H1 (cell line): Measurements from ENCODE around the gene FAM237A. TPM values are rescaled to one million over a fixed set of nuclear protein-coding genes. Genes with fewer than 3 reads are reported as not detected.

Experiments
- CTCF ChIA-PET: fragments of 300-600 bp; sonication (Branson Sonifier 250); formaldehyde crosslinking; loops from one replicate; lab custom pipeline; 2021; ENCODE audit not compliant: partially characterized antibody; lab: Charles Lee
- POLR2A ChIA-PET: fragments of 300-600 bp; sonication (Branson Sonifier 250); formaldehyde crosslinking; loops from one replicate; lab custom pipeline; 2021; ENCODE audit warnings: inconsistent platforms; ENCODE audit not compliant: partially characterized antibody; lab: Charles Lee
- DNase-seq, 2 experiments: peaks; one replicate each; pipeline versions ENCODE4 v3.0.0 to v3.0.0-alpha.2; 2010 to 2022; ENCODE audit warnings: low spot score in 2 of 2, low read depth in 1 of 2, mixed read lengths in 1 of 2
- FAIRE-seq: peaks from 2 replicates; lab custom pipeline; 2011; peaks lifted over from hg19 to GRCh38; lab: Jason Lieb, UNC
- H2AFZ ChIP-seq: 2 replicates; pipeline ENCODE4 v1.8.1; 2012; ENCODE audit warnings: low read length, inconsistent platforms
- H2AK5ac ChIP-seq: 2 replicates; pipeline ENCODE4 v1.6.1; 2013; ENCODE audit warnings: low read depth, low read length
- H2BK120ac ChIP-seq: replicated peaks from 2 replicates; pipeline ENCODE3; 2013; ENCODE audit warnings: low read depth, low read length, inconsistent platforms
- H2BK12ac ChIP-seq: 2 replicates; pipeline ENCODE4 v1.6.1; 2013; ENCODE audit warnings: low read depth, low read length
- H2BK15ac ChIP-seq: 2 replicates; pipeline ENCODE4 v1.6.1; 2013; ENCODE audit warnings: low read length
- H2BK20ac ChIP-seq: 2 replicates; pipeline ENCODE4 v1.6.1; 2013; ENCODE audit warnings: low read length
- H2BK5ac ChIP-seq: 2 replicates; pipeline ENCODE4 v1.6.1; 2013; ENCODE audit warnings: low read depth, low read length
- H3K14ac ChIP-seq: 2 replicates; pipeline ENCODE4 v1.6.1; 2013; ENCODE audit warnings: inconsistent platforms; ENCODE audit not compliant: insufficient read length
- H3K18ac ChIP-seq: 2 replicates; pipeline ENCODE4 v1.6.1; 2013; ENCODE audit warnings: low read length; ENCODE audit errors: extremely low read depth
- H3K23ac ChIP-seq: 2 replicates; pipeline ENCODE4 v1.6.1; 2013; ENCODE audit warnings: inconsistent platforms; ENCODE audit not compliant: insufficient read length
- H3K23me2 ChIP-seq: 2 replicates; pipeline ENCODE4 v1.6.1; 2013; ENCODE audit warnings: low read depth, low read length
- H3K27ac ChIP-seq: 2 replicates; pipeline ENCODE4 v1.6.1; 2011; ENCODE audit warnings: low read depth, low read length, inconsistent platforms
- H3K27me3 ChIP-seq, 4 experiments: replicated peaks in 1 of 4; 1 replicate in 1 of 4; 2 replicates in 3 of 4; pipeline versions ENCODE4 v1.6.1 to v1.8.1; 2011 to 2013; ENCODE audit warnings: low read length in 3 of 4, mild to moderate bottlenecking in 3 of 4, inconsistent platforms in 2 of 4, mixed read lengths in 2 of 4, moderate library complexity in 1 of 4; ENCODE audit not compliant: control insufficient read depth in 3 of 4, insufficient read depth in 3 of 4; ENCODE audit errors: extremely low read depth in 1 of 4
- H3K36me3 ChIP-seq, 4 experiments: 2 replicates each; pipeline versions ENCODE4 v1.6.1 to v1.8.1; 2011 to 2013; ENCODE audit warnings: mild to moderate bottlenecking in 4 of 4, low read length in 3 of 4, moderate library complexity in 2 of 4, control low read depth in 1 of 4, inconsistent platforms in 1 of 4; ENCODE audit not compliant: insufficient read depth in 4 of 4, control insufficient read depth in 2 of 4
- H3K4ac ChIP-seq: replicated peaks from 2 replicates; pipeline ENCODE3; 2013; ENCODE audit warnings: low read length, low read depth, mixed read lengths, inconsistent platforms; ENCODE audit not compliant: insufficient read length
- H3K4me1 ChIP-seq, 4 experiments: replicated peaks in 1 of 4; 1 replicate in 1 of 4; 2 replicates in 3 of 4; pipeline versions ENCODE4 v1.6.1 to v1.8.1; 2011 to 2013; ENCODE audit warnings: low read length in 3 of 4, inconsistent platforms in 2 of 4, mixed read lengths in 1 of 4; ENCODE audit not compliant: insufficient read depth in 4 of 4, control insufficient read depth in 3 of 4
- H3K4me2 ChIP-seq, 2 experiments: 2 replicates each; pipeline versions ENCODE4 v1.6.1 to v1.8.1; 2011 to 2013; ENCODE audit warnings: low read depth in 2 of 2, low read length in 2 of 2, control low read depth in 1 of 2, inconsistent platforms in 1 of 2, mild to moderate bottlenecking in 1 of 2; ENCODE audit not compliant: insufficient read depth in 1 of 2
- H3K4me3 ChIP-seq, 4 experiments: fragments of 200-600, 300-600 bp in 1 of 4; sonication (generic), shearing (Covaris generic), sonication (Bioruptor Twin) in 1 of 4; 2 replicates each; pipeline versions ENCODE4 v1.5.1 to v1.8.1; 2011 to 2016; ENCODE audit warnings: low read length in 4 of 4, low read depth in 3 of 4, control low read depth in 2 of 4, inconsistent platforms in 2 of 4, mild to moderate bottlenecking in 2 of 4, mixed read lengths in 1 of 4, moderate library complexity in 1 of 4; ENCODE audit not compliant: insufficient read depth in 2 of 4; ENCODE audit errors: extremely low read depth in 1 of 4
- H3K56ac ChIP-seq: replicated peaks from 2 replicates; pipeline ENCODE3; 2013; ENCODE audit warnings: low read depth, mild to moderate bottlenecking, mixed read lengths, low read length, inconsistent platforms; ENCODE audit not compliant: insufficient read length
- H3K79me1 ChIP-seq: 2 replicates; pipeline ENCODE4 v1.6.1; 2013; ENCODE audit warnings: low read depth, low read length, control low read depth
- H3K79me2 ChIP-seq, 2 experiments: 2 replicates each; pipeline versions ENCODE4 v1.6.1 to v1.8.1; 2012 to 2013; ENCODE audit warnings: low read length in 2 of 2, mild to moderate bottlenecking in 2 of 2, inconsistent platforms in 1 of 2; ENCODE audit not compliant: insufficient read depth in 2 of 2, control insufficient read depth in 1 of 2
- H3K9ac ChIP-seq, 4 experiments: replicated peaks in 1 of 4; 1 replicate in 1 of 4; 2 replicates in 3 of 4; pipeline versions ENCODE4 v1.6.1 to v1.8.1; 2011 to 2013; ENCODE audit warnings: low read depth in 3 of 4, low read length in 3 of 4, control low read depth in 2 of 4, mild to moderate bottlenecking in 2 of 4, moderate library complexity in 2 of 4, inconsistent platforms in 1 of 4; ENCODE audit errors: extremely low read depth in 1 of 4
- H3K9me3 ChIP-seq, 2 experiments: 2 replicates each; pipeline versions ENCODE4 v1.6.1 to v1.8.1; 2012 to 2013; ENCODE audit warnings: mild to moderate bottlenecking in 2 of 2, moderate library complexity in 2 of 2, control low read depth in 1 of 2, inconsistent platforms in 1 of 2, low read depth in 1 of 2, low read length in 1 of 2, mixed read lengths in 1 of 2; ENCODE audit not compliant: insufficient read depth in 2 of 2
- H4K20me1 ChIP-seq, 2 experiments: replicated peaks in 1 of 2; 2 replicates each; pipeline versions ENCODE3 to v1.8.1; 2011 to 2013; ENCODE audit warnings: inconsistent platforms in 2 of 2, low read length in 2 of 2, mild to moderate bottlenecking in 1 of 2; ENCODE audit not compliant: insufficient read depth in 2 of 2, control insufficient read depth in 1 of 2
- H4K5ac ChIP-seq: 2 replicates; pipeline ENCODE4 v1.6.1; 2013; ENCODE audit warnings: low read length, low read depth, mixed read lengths, inconsistent platforms; ENCODE audit not compliant: insufficient read length
- H4K8ac ChIP-seq: 2 replicates; pipeline ENCODE4 v1.8.0; 2013; ENCODE audit warnings: mild to moderate bottlenecking, moderate library complexity, low read length, inconsistent platforms; ENCODE audit not compliant: insufficient read depth; ENCODE audit errors: extremely low read depth
- H4K91ac ChIP-seq: replicated peaks from 2 replicates; pipeline ENCODE3; 2013; ENCODE audit warnings: low read length, mixed read lengths, inconsistent platforms; ENCODE audit not compliant: insufficient read length
- NRF1 ChIP-seq: IDR thresholded peaks from 2 replicates; pipeline ENCODE4 v1.6.1; 2011; ENCODE audit warnings: mild to moderate bottlenecking, low read depth, low read length, improper control_type of control experiment
- SUZ12 ChIP-seq: fragments of 200-600 bp; sonication (generic); IDR thresholded peaks from 2 replicates; pipeline ENCODE4 v1.6.1; 2012; ENCODE audit warnings: mild to moderate bottlenecking, inconsistent platforms, low read length, moderate library complexity, mixed read lengths
- WGBS, 2 experiments: shearing (Covaris generic) in 1 of 2; methylation state at CpG; one replicate each; pipeline versions ENCODE4 v1.1.6 to v1.1.7; 2013 to 2015; ENCODE audit warnings: low lambda C conversion rate in 2 of 2, mixed read lengths in 2 of 2, inconsistent platforms in 1 of 2, low coverage in 1 of 2, missing lambda C conversion rate in 1 of 2; ENCODE audit not compliant: insufficient replicate concordance in 2 of 2, insufficient coverage in 1 of 2, insufficient read length in 1 of 2; ENCODE audit errors: extremely low coverage in 1 of 2, missing lambda C conversion rate in 1 of 2; 5-methylcytosine and 5-hydroxymethylcytosine counted together
- polyA plus RNA-seq, 7 experiments: library from polyadenylated mRNA; depleted of rRNA in 3 of 7; stranded (reverse) in 5 of 7; unstranded in 2 of 7; fragments of >200 nt in 5 of 7; fragments of 200-250 nt in 2 of 7; gene quantifications; 1 replicate in 5 of 7; 2 replicates in 1 of 7; 4 replicates in 1 of 7; pipeline versions ENCODE4 v1.2.1 to v1.2.3, GENCODE V29; 2011 to 2013; ENCODE audit warnings: missing spikeins in 2 of 7, mixed read lengths in 2 of 7
- total RNA-seq: library from RNA; stranded (reverse); fragmentation: NEBNext Ultra II Directional; extraction: Animal tissue kit (Norgen Biotek cat#: 25700); gene quantifications from 2 replicates; pipeline ENCODE4 v1.2.1, GENCODE V29; 2021
- TF ChIP-seq, protein P1 (sequence below): IDR thresholded peaks from 2 replicates; pipeline ENCODE4 v1.6.1; 2012; ENCODE audit warnings: inconsistent platforms
- TF ChIP-seq, protein P2 (sequence below), 3 experiments: IDR thresholded peaks; 1 replicate in 2 of 3; 2 replicates in 1 of 3; pipeline versions ENCODE4 v1.5.1 to v1.6.1; 2011; ENCODE audit warnings: low read length in 3 of 3, mild to moderate bottlenecking in 3 of 3, inconsistent platforms in 2 of 3, low read depth in 1 of 3, moderate library complexity in 1 of 3; ENCODE audit not compliant: insufficient read depth in 1 of 3; ENCODE audit errors: control extremely low read depth in 1 of 3

The FAM237A gene
- total and polyA plus RNA-seq, 2 of the 8 experiments (the other 6 are each of a cell fraction or from before 2014, with no cell fraction given), result not detected

- H2BK5ac ChIP-seq, result no peak overlapping the region
- no peak overlapping the region for H3K14ac ChIP-seq
- H3K9me3 ChIP-seq, result no peaks in the 10 kb centered on the region
- no peaks in the 10 kb centered on the region for H3K79me1 ChIP-seq
- H2BK120ac ChIP-seq, result no peak overlapping the region
- no peaks in the 10 kb centered on the region for H3K4me1 ChIP-seq
- DNase-seq, result no peak
- no peak overlapping the region for H3K23ac ChIP-seq
- no peak overlapping the region for H2AFZ ChIP-seq
- H4K5ac ChIP-seq, result no peak overlapping the region
- WGBS, 2 experiments, result 80% methylated on average over 7 of the region's 7 CpGs; no CpG with 5 or more reads in 1 of the 2 experiments
- FAIRE-seq, result no peak
- ChIA-PET CTCF (interaction anchor here (0.5 to 3.0 kb wide), 6 partner anchors 9 to 918 kb away, joined by 3 to 13 read pairs (median 4); no protein-coding TSS in a partner anchor), POLR2A (no interaction called here)
- no peak overlapping the region for H3K18ac ChIP-seq
- H2BK15ac ChIP-seq, result no peak overlapping the region
- H2AK5ac ChIP-seq, result no peak overlapping the region
- no peaks in the 10 kb centered on the region for H3K79me2 ChIP-seq
- H3K27me3 ChIP-seq, result no peaks in the 10 kb centered on the region
- H4K8ac ChIP-seq, result no peak overlapping the region
- H3K4me2 ChIP-seq, result no peak overlapping the region
- no peak overlapping the region for H2BK20ac ChIP-seq
- TF ChIP-seq, protein P1, sequence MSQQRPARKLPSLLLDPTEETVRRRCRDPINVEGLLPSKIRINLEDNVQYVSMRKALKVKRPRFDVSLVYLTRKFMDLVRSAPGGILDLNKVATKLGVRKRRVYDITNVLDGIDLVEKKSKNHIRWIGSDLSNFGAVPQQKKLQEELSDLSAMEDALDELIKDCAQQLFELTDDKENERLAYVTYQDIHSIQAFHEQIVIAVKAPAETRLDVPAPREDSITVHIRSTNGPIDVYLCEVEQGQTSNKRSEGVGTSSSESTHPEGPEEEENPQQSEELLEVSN, result no peak
- TF ChIP-seq NRF1, result no peak
- TF ChIP-seq SUZ12, result no peak
- TF ChIP-seq, protein P2, sequence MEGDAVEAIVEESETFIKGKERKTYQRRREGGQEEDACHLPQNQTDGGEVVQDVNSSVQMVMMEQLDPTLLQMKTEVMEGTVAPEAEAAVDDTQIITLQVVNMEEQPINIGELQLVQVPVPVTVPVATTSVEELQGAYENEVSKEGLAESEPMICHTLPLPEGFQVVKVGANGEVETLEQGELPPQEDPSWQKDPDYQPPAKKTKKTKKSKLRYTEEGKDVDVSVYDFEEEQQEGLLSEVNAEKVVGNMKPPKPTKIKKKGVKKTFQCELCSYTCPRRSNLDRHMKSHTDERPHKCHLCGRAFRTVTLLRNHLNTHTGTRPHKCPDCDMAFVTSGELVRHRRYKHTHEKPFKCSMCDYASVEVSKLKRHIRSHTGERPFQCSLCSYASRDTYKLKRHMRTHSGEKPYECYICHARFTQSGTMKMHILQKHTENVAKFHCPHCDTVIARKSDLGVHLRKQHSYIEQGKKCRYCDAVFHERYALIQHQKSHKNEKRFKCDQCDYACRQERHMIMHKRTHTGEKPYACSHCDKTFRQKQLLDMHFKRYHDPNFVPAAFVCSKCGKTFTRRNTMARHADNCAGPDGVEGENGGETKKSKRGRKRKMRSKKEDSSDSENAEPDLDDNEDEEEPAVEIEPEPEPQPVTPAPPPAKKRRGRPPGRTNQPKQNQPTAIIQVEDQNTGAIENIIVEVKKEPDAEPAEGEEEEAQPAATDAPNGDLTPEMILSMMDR (IDR thresholded peaks at IDR 0.05; ENCODE audit: control extremely low read depth in 1 of 3, insufficient read depth in 1 of 3, low read depth in 1 of 3, low read length in 3 of 3), result peak in 1 of 3 experiments; percentile 9; a peak in 1 of 4 replicates
- no peak overlapping the region for H3K4ac ChIP-seq
- no peaks in the 10 kb centered on the region for H4K20me1 ChIP-seq
- no peak overlapping the region for H4K91ac ChIP-seq
- no peak overlapping the region for H3K9ac ChIP-seq
- H3K36me3 ChIP-seq, result no peaks in the 10 kb centered on the region
- H3K23me2 ChIP-seq, result no peaks in the 10 kb centered on the region
- H2BK12ac ChIP-seq, result no peak overlapping the region
- H3K56ac ChIP-seq, result no peak overlapping the region
- H3K27ac ChIP-seq, result no peak overlapping the region
- no peak overlapping the region for H3K4me3 ChIP-seq
Observed at GRCh38 chr2:206615417-206616089, 26.7 kb upstream of the FAM237A start.
